Spleen (tissue), 11 donors: ENCODE data around the gene LMBR1. TPM values are rescaled to one million over a fixed set of nuclear protein-coding genes. Genes with fewer than 3 reads are reported as not detected.

Experiments used
- DNase-seq: peaks from one replicate; pipeline ENCODE4 v3.0.0-alpha.2; 2020
- H3K27ac ChIP-seq, 8 donors: fragments of 200-600 bp; sonication (generic) in 7 of 8; 1 replicate in 4 of 8; 2 replicates in 4 of 8; pipeline versions ENCODE4 v1.5.0 to v1.8.0; 2016 to 2021; ENCODE audit warnings: inconsistent platforms in 4 of 8, mild to moderate bottlenecking in 4 of 8, moderate library complexity in 1 of 8
- H3K27me3 ChIP-seq, 7 donors: fragments of 200-600 bp; sonication (generic) in 6 of 7; replicated peaks in 1 of 7; 1 replicate in 4 of 7; 2 replicates in 3 of 7; pipeline versions ENCODE4 v1.5.0 to v1.8.0; 2016 to 2021; ENCODE audit warnings: inconsistent platforms in 3 of 7, mild to moderate bottlenecking in 1 of 7
- H3K36me3 ChIP-seq, 6 donors: fragments of 200-600 bp; sonication (generic) in 5 of 6; 1 replicate in 4 of 6; 2 replicates in 2 of 6; pipeline versions ENCODE4 v1.5.0 to v1.8.0; 2016 to 2021; ENCODE audit warnings: inconsistent platforms in 2 of 6
- H3K4me1 ChIP-seq, 6 donors: fragments of 200-600 bp; sonication (generic) in 5 of 6; 1 replicate in 3 of 6; 2 replicates in 3 of 6; pipeline versions ENCODE4 v1.5.0 to v1.8.0; 2016 to 2021; ENCODE audit warnings: inconsistent platforms in 3 of 6
- H3K4me3 ChIP-seq, 8 donors: fragments of 200-600 bp; sonication (generic) in 7 of 8; 1 replicate in 4 of 8; 2 replicates in 4 of 8; pipeline versions ENCODE4 v1.5.0 to v1.8.0; 2016 to 2021; ENCODE audit warnings: inconsistent platforms in 4 of 8, mild to moderate bottlenecking in 4 of 8, moderate library complexity in 2 of 8
- H3K9me3 ChIP-seq, 8 donors: fragments of 200-600 bp; sonication (generic) in 7 of 8; 1 replicate in 4 of 8; 2 replicates in 4 of 8; pipeline versions ENCODE4 v1.5.0 to v1.8.0; 2016 to 2021; ENCODE audit warnings: inconsistent platforms in 4 of 8
- CTCF ChIP-seq, 11 experiments: fragments of 200-600 bp in 7 of 11; fragments of 450-650 bp in 4 of 11; sonication (generic) in 4 of 11; IDR thresholded peaks in 8 of 11; conservative IDR thresholded peaks in 3 of 11; 1 replicate in 7 of 11; 2 replicates in 4 of 11; pipeline versions ENCODE4 v1.4.0 to v1.8.0; 2016 to 2021; ENCODE audit warnings: antibody characterized with exemption in 11 of 11, inconsistent platforms in 4 of 11, mild to moderate bottlenecking in 1 of 11
- POLR2A ChIP-seq, 3 donors: fragments of 450-650 bp; IDR thresholded peaks; one replicate each; pipeline ENCODE4 v1.5.1; 2017; ENCODE audit warnings: antibody characterized with exemption in 3 of 3, mild to moderate bottlenecking in 1 of 3
- POLR2AphosphoS5 ChIP-seq, 3 donors: sonication (generic); formaldehyde crosslinking; IDR thresholded peaks; one replicate each; pipeline ENCODE4 v1.5.1; 2017; ENCODE audit warnings: antibody characterized with exemption in 3 of 3
- WGBS, 5 donors: extraction: QIAGEN DNeasy Blood & Tissue Kit in 3 of 5; methylation state at CpG; one replicate each; pipeline versions ENCODE4 v1.1.5 to v1.1.7; 2013 to 2018; 5-methylcytosine and 5-hydroxymethylcytosine counted together
- intact Hi-C: fragments of 100-400 bp; cut with DNase I; formaldehyde crosslinking; loops from one replicate; pipeline ENCODE4 v1.15.0; 2023; ENCODE audit warnings: low total_unique reads
- polyA plus RNA-seq, 3 donors: library from polyadenylated mRNA; stranded (reverse); fragments of 200-250 nt; gene quantifications; one replicate each; pipeline ENCODE4 v1.2.1, GENCODE V29; 2013
- total RNA-seq, 7 donors: library from RNA; depleted of rRNA in 3 of 7; stranded (reverse); fragments of >200 nt in 3 of 7; fragmentation: NEBNext Ultra II Directional in 4 of 7; extraction: Animal tissue kit (Norgen Biotek cat#: 25700) in 4 of 7; gene quantifications; one replicate each; pipeline versions ENCODE4 v1.1.0 to v1.2.1, GENCODE V29; 2016 to 2021
- donor health status: healthy with polysubstance abuse.
- donor health status: DM: no; HTN: no; CAD: no; lungs with moderate emphysema.
- donor health status: DM: no; HTN: no; CAD: no.
- donor health status: Bipolar disorder and iron deficiency.
- donor health status: healthy.
- donor health status: DM: no; HTN: no; CAD: no.
- donor health status: DM: yes; HTN: yes; CAD: no.

Gene LMBR1
- total and polyA plus RNA-seq, 10 donors = 4.8 to 88.3 (median 63.7) TPM

- H3K4me3 ChIP-seq = no peak overlapping the region
- H3K27me3 ChIP-seq = no peaks in the 10 kb centered on the region
- H3K9me3 ChIP-seq = no peaks in the 10 kb centered on the region
- no peak for DNase-seq
- no peak overlapping the region for H3K27ac ChIP-seq
- peaks cover 0 to 20% (median 5%) of the 10 kb centered on the region in 6 donors for H3K36me3 ChIP-seq
- TF ChIP-seq CTCF (IDR thresholded peaks at IDR 0.05 in 8 of 11, conservative IDR thresholded peaks at IDR 0.05 in 3 of 11) (no peak), POLR2AphosphoS5 (IDR thresholded peaks at IDR 0.05) (no peak), POLR2A (IDR thresholded peaks at IDR 0.05) (no peak)
- intact Hi-C loops = no loop called here
- H3K4me1 ChIP-seq = no peaks in the 10 kb centered on the region
- WGBS, 5 donors = 93 to 97% (median 95%) methylated on average over 4 of the region's 4 CpGs
Observed at GRCh38 chr7:156665101-156665500, 227.9 kb downstream of the LMBR1 start.

DNA sequence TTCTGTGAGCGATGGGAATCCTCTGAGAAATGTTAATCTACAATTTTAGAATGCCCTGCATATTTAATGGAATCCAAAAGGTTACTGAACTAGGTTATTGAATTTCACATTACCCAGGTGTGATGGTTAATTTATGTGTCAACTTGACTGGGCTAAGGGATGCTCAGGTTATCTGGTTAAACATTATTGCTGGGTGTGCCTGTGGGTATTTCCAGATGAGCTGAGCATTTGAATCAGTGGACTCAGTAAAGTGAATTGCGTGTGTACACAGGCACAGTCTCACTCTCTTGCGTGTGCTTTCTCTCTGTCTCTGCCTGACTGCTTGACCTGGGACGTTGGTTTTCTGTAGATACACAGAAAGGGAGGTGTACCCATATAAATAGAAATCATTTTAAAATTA lies 230.7 kb downstream of the LMBR1 start:
- Histone ChIP-seq H3K27me3 (peaks cover 0 to under 1% (median 0%) of the 10 kb centered on the region in 7 donors), H3K36me3 (no peaks in the 10 kb centered on the region), H3K9me3 (no peaks in the 10 kb centered on the region), H3K4me1 (no peaks in the 10 kb centered on the region), H3K4me3 (no peak overlapping the region), H3K27ac (no peak overlapping the region)
- no peak for DNase-seq
- intact Hi-C loops = no loop called here
- 89 to 95% (median 94%) methylated on average over 4 of the region's 4 CpGs for WGBS, 5 donors
- TF ChIP-seq CTCF (IDR thresholded peaks at IDR 0.05 in 8 of 11, conservative IDR thresholded peaks at IDR 0.05 in 3 of 11) (no peak), POLR2A (IDR thresholded peaks at IDR 0.05) (no peak), POLR2AphosphoS5 (IDR thresholded peaks at IDR 0.05) (no peak)

GRCh38 chr7:156661637-156662036 lies 231.3 kb downstream of the LMBR1 start:
- Histone ChIP-seq H3K36me3 (no peaks in the 10 kb centered on the region), H3K27me3 (peaks cover 0 to 6% (median 0%) of the 10 kb centered on the region in 7 donors), H3K27ac (no peak overlapping the region), H3K9me3 (no peaks in the 10 kb centered on the region), H3K4me1 (no peaks in the 10 kb centered on the region), H3K4me3 (no peak overlapping the region)
- TF ChIP-seq POLR2A (IDR thresholded peaks at IDR 0.05) = no peak
- TF ChIP-seq POLR2AphosphoS5 (IDR thresholded peaks at IDR 0.05) = no peak
- TF ChIP-seq CTCF (IDR thresholded peaks at IDR 0.05 in 8 of 11, conservative IDR thresholded peaks at IDR 0.05 in 3 of 11) = no peak
- WGBS, 5 donors = 81 to 90% (median 88%) methylated on average over 5 of the region's 5 CpGs
- intact Hi-C loops = no loop called here
- DNase-seq = no peak

DNA sequence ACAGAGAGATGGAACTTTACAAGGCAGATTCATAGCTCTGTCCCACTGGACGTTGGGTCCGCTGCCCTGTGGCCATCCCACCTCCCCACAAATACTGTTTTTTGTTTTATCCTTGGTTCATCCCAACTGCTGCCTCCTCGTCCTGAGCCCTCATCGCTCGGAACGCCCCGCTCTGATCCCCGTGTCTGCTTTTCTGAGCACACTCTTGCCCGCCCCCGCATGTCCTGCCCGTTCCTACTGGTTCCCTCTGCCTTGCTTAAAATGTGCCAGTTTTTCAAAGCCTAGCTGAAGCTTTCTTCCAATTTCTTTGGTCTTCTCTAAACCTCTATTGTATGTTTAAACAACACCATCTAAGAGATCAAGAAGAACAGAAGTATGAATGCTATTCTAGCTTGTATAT lies 233.0 kb downstream of the LMBR1 start:
- TF ChIP-seq POLR2A (IDR thresholded peaks at IDR 0.05) (no peak), POLR2AphosphoS5 (IDR thresholded peaks at IDR 0.05) (peak in 1 of 3 donors; percentile 26)
- intact Hi-C loops = no loop called here
- Histone ChIP-seq H3K9me3 (no peaks in the 10 kb centered on the region), H3K4me3 (no peak overlapping the region), H3K27ac (no peak overlapping the region), H3K27me3 (peaks cover 0 to 18% (median 0%) of the 10 kb centered on the region in 7 donors), H3K4me1 (no peaks in the 10 kb centered on the region), H3K36me3 (no peaks in the 10 kb centered on the region)
- no peak for DNase-seq
- 71 to 77% (median 75%) methylated on average over 11 of the region's 11 CpGs for WGBS, 5 donors

GRCh38 chr7:156659203-156659602 lies 233.8 kb downstream of the LMBR1 start:
- intact Hi-C loops = no loop called here
- no peak for TF ChIP-seq POLR2AphosphoS5 (IDR thresholded peaks at IDR 0.05)
- no peak for TF ChIP-seq POLR2A (IDR thresholded peaks at IDR 0.05)
- TF ChIP-seq CTCF (IDR thresholded peaks at IDR 0.05 in 8 of 11, conservative IDR thresholded peaks at IDR 0.05 in 3 of 11) = no peak
- H3K27ac ChIP-seq = no peak overlapping the region
- WGBS, 5 donors = 75 to 85% (median 78%) methylated on average over 6 of the region's 6 CpGs
- no peaks in the 10 kb centered on the region for H3K9me3 ChIP-seq
- DNase-seq = no peak
- peaks cover 0 to 18% (median 0%) of the 10 kb centered on the region in 7 donors for H3K27me3 ChIP-seq
- H3K4me3 ChIP-seq = no peak overlapping the region
- no peaks in the 10 kb centered on the region for H3K4me1 ChIP-seq
- no peaks in the 10 kb centered on the region for H3K36me3 ChIP-seq
